NB4 (cell line): ENCODE data around the gene ZC3H12A.

Experiments used
- DNase-seq: peaks from one replicate; pipeline ENCODE4 v3.0.0; 2010; ENCODE audit warnings: low read depth
- H3K4me3 ChIP-seq: one replicate; pipeline ENCODE4 v1.5.1; 2011; ENCODE audit warnings: mild to moderate bottlenecking, low read depth, low read length, moderate library complexity
- CTCF ChIP-seq: IDR thresholded peaks from one replicate; pipeline ENCODE4 v1.5.1; 2012; ENCODE audit warnings: low read depth, low read length
- MYC ChIP-seq: IDR thresholded peaks from 2 replicates; pipeline ENCODE4 v1.6.1; 2011; ENCODE audit warnings: low read depth, low read length
- POLR2A ChIP-seq: IDR thresholded peaks from 2 replicates; pipeline ENCODE4 v1.6.1; 2011; ENCODE audit warnings: mild to moderate bottlenecking; ENCODE audit not compliant: insufficient read length; ENCODE audit errors: extremely low read depth
- TF ChIP-seq, protein P1 (sequence below): IDR thresholded peaks from 2 replicates; pipeline ENCODE4 v1.6.1; 2011; ENCODE audit warnings: low read depth, low read length

ZC3H12A gene

GRCh38 chr1:37478451-37478881 lies 4.1 kb downstream of the ZC3H12A start:
- no peak for TF ChIP-seq MYC
- TF ChIP-seq POLR2A: no peak
- peak overlapping the region; percentile 90 for H3K4me3 ChIP-seq
- DNase-seq: peak; percentile 80

DNA sequence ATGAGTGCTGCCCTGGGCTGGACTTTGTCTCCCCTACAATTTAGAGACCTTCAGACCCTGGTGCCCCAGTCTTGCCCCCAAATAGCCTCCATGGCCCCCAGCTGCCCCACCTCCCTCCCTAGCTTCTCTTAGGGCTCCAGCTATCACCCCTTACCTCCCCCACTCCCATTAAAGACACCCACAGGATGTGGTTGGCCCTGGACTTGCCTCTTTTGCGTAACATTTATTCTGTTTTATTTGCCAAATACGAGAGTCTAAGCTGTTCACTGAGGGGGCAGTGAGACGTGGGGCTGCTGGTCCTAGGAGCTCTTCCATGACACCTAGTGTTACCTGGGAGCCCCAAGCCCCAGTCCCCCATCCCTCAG lies 4.5 kb downstream of the ZC3H12A start:
- peak; percentile 91 for DNase-seq
- peak overlapping the region; percentile 90 for H3K4me3 ChIP-seq
- peak; percentile 6 for TF ChIP-seq CTCF
- TF ChIP-seq MYC: peak; percentile 59
- TF ChIP-seq POLR2A: peak; percentile 11
- TF ChIP-seq, protein P1, sequence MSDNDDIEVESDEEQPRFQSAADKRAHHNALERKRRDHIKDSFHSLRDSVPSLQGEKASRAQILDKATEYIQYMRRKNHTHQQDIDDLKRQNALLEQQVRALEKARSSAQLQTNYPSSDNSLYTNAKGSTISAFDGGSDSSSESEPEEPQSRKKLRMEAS: no peak

GRCh38 chr1:37479255-37480124 lies 5.1 kb downstream of the ZC3H12A start:
- TF ChIP-seq MYC (peak; percentile 89), CTCF (no peak), POLR2A (peak; percentile 13)
- TF ChIP-seq, protein P1: peak; percentile 92
- peak; percentile 97 for DNase-seq
- H3K4me3 ChIP-seq: peak overlapping the region; percentile 90

DNA sequence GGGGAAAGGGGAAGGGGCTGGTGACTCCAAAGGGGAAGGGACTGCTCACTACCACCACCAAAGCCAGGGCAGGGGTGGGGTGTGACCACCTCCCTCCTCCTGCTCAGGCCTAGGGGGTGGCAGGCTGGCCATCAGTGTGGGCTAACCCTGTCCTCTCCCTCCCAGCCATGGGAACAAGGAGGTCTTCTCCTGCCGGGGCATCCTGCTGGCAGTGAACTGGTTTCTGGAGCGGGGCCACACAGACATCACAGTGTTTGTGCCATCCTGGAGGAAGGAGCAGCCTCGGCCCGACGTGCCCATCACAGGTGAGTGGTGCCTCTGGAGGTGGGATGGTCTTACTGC lies 5.7 kb downstream of the ZC3H12A start:
- no peak for TF ChIP-seq POLR2A
- no peak for TF ChIP-seq MYC
- TF ChIP-seq, protein P1: no peak
- TF ChIP-seq CTCF: no peak
- no peak for DNase-seq
- peak overlapping the region; percentile 42 for H3K4me3 ChIP-seq

DNA sequence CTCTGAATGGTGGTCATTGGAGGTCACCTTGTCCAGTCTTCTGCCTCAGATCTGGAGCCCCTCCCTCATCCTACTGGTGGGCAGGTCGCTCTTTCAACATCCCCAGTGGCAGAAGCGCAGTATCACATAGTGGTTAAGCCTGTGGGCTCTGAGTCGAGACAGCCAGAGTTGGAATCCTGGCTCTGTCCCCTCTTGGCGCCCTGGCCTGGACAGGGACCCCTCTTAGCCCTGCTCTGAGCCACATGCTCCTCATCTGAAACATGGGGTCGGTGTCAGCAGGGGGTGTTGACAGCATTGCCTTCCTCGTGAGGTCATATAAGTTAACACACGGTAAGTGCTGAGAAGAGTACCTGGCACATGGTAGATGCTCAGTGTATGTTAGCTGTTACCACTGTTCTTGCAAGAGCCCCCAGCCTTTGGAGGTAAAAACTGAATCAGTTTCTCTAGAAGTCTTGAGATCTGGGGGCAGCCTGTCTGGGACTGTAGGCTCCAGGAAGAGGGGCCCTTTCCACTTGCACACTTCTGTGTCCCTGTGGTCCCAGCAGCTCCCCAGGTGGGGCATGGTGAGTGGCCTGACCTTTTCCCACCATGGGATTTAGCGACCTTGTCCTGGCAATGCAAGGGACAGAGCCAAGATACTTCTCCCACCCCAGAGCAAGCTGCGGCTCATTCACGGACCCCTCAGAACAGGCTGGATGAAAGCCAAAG lies 6.4 kb downstream of the ZC3H12A start:
- TF ChIP-seq, protein P1: no peak
- TF ChIP-seq POLR2A (no peak), CTCF (no peak), MYC (no peak)
- H3K4me3 ChIP-seq: no peak overlapping the region
- DNase-seq: peak; percentile 19
